Measurements from ENCODE around the gene ASTN1.

Gene ASTN1

GRCh38 chr1:176919386-176920378 lies 244.8 kb downstream of the ASTN1 start:
- no peak for DNase-seq

GRCh38 chr1:176905648-176906047 lies 258.9 kb downstream of the ASTN1 start:
- no peak for DNase-seq

- DNase-seq, result no peak
Observed at GRCh38 chr1:176904057-176904751, 260.3 kb downstream of the ASTN1 start.

- DNase-seq, result no peak
Observed at GRCh38 chr1:176903474-176903873, 261.0 kb downstream of the ASTN1 start.

GRCh38 chr1:176899321-176899720 lies 265.2 kb downstream of the ASTN1 start:
- DNase-seq, result no peak

GRCh38 chr1:176897350-176898236 lies 266.9 kb downstream of the ASTN1 start:
- DNase-seq, result peak; percentile 13

- no peak for DNase-seq
Observed at GRCh38 chr1:176896216-176896615, 268.3 kb downstream of the ASTN1 start.

- no peak for DNase-seq
Observed at GRCh38 chr1:176894450-176894849, 270.1 kb downstream of the ASTN1 start.

GRCh38 chr1:176893625-176894352 lies 270.7 kb downstream of the ASTN1 start:
- no peak for DNase-seq

- DNase-seq, result no peak
Observed at GRCh38 chr1:176888471-176889032, 276.0 kb downstream of the ASTN1 start.

- no peak for DNase-seq
Observed at GRCh38 chr1:176885751-176886150, 278.8 kb downstream of the ASTN1 start.

- no peak for DNase-seq
Observed at GRCh38 chr1:176885341-176885740, 279.2 kb downstream of the ASTN1 start.

GRCh38 chr1:176884911-176885310 lies 279.6 kb downstream of the ASTN1 start:
- DNase-seq, result no peak

GRCh38 chr1:176884286-176884685 lies 280.2 kb downstream of the ASTN1 start:
- no peak for DNase-seq

- DNase-seq, result peak; percentile 26
Observed at GRCh38 chr1:176880955-176881595, 283.4 kb downstream of the ASTN1 start.

- no peak for DNase-seq
Observed at GRCh38 chr1:176879784-176880620, 284.5 kb downstream of the ASTN1 start.

GRCh38 chr1:176878750-176879536 lies 285.6 kb downstream of the ASTN1 start:
- no peak for DNase-seq

- DNase-seq, result no peak
Observed at GRCh38 chr1:176877557-176877956, 287.0 kb downstream of the ASTN1 start.

GRCh38 chr1:176876966-176877515 lies 287.5 kb downstream of the ASTN1 start:
- no peak for DNase-seq

Measured in T1000 (cell line).